ENCODE data around the gene FOXL1.

DNA sequence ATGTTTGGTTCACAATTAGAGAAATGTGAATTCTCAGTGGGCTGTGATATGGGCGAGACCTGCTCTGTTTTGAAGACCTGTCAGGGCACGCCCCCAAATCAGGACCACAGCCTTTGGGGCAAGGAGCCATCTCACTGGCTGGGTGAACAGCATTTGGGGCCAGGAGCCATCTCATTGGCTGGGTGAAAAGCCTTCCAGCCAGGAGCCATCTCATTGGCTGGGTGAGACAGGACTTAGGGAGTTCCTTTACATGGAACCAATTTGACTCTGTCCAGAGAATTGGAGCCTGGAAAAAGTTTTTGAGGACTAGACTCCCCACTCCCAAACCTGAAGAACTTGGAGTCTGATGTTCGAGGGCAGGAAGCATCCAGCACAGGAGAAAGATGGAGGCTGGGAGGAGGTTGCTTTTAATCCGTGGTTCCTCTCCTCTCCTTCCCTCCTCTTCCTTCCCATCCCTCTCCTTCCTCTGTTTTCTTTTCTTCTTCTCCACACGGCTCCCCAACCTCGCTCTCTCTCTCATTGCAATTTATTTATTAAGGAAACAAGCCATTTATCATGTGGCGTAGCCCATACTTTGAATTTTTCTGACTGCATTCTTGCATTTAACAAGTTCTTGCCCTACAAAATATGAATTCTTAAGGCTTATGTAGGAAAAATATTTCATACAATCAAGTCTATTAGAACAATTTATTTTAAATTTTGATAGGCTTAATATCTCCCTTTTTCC is 19.7 kb downstream of the FOXL1 start:
- TF ChIP-seq, protein P1, sequence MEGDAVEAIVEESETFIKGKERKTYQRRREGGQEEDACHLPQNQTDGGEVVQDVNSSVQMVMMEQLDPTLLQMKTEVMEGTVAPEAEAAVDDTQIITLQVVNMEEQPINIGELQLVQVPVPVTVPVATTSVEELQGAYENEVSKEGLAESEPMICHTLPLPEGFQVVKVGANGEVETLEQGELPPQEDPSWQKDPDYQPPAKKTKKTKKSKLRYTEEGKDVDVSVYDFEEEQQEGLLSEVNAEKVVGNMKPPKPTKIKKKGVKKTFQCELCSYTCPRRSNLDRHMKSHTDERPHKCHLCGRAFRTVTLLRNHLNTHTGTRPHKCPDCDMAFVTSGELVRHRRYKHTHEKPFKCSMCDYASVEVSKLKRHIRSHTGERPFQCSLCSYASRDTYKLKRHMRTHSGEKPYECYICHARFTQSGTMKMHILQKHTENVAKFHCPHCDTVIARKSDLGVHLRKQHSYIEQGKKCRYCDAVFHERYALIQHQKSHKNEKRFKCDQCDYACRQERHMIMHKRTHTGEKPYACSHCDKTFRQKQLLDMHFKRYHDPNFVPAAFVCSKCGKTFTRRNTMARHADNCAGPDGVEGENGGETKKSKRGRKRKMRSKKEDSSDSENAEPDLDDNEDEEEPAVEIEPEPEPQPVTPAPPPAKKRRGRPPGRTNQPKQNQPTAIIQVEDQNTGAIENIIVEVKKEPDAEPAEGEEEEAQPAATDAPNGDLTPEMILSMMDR (IDR thresholded peaks at IDR 0.05; ENCODE audit: low read depth, low read length, poor library complexity, severe bottlenecking) = no peak
- TF ChIP-seq EZH2phosphoT487 (IDR thresholded peaks at IDR 0.05; ENCODE audit: borderline replicate concordance, low read length) = no peak
